GM18505 (cell line): ENCODE results near the gene TGFBR3L.

Experiments used
- ATAC-seq: cut with Tn5 transposase; IDR thresholded peaks from one replicate; pipeline ENCODE4 v1.9.1; 2021; ENCODE audit not compliant: unreplicated experiment
- POLR2A ChIP-seq: IDR thresholded peaks from 4 replicates; pipeline ENCODE4 v1.6.1; 2011; ENCODE audit warnings: borderline replicate concordance; ENCODE audit not compliant: insufficient read depth, insufficient read length; ENCODE audit errors: extremely low read depth

TGFBR3L gene

GRCh38 chr19:7920519-7921301 is 6.1 kb downstream of the TGFBR3L start:
- TF ChIP-seq POLR2A: peak; percentile 49
- peak; percentile 40 for ATAC-seq

GRCh38 chr19:7921302-7921966 is 6.8 kb downstream of the TGFBR3L start:
- TF ChIP-seq POLR2A: no peak
- ATAC-seq: no peak

DNA sequence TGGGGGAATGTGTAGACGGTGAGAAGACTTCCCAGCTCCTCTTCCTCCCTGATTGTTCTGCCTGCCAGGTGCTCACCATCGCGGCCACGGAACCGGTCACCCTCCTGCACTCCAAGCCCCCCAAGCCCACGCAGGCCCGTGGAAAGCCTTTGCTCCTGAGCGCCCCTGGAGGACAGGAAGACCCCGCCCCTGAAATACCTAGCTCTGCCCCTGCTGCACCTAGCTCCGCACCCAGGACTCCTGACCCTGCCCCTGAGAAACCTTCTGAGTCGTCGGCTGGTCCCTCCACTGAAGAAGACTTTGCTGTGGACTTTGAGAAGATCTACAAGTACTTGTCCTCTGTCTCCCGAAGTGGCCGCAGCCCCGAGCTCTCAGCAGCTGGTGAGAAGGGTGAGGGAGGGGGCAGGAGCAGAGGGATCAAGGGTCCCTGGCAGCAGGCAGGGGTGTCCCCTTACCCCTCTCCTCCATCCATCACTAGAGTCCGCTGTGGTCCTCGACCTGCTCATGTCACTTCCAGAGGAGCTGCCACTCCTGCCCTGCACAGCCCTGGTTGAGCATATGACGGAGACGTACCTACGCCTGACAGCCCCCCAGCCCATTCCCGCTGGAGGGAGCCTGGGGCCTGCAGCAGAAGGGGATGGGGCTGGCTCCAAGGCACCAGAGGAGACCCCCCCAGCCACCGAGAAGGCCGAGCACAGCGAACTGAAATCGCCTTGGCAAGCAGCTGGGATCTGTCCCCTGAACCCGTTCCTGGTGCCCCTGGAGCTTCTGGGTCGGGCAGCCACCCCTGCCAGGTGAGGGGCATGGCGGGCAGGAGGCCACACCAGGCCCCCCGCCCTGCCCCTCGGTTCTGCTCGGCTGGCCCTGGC is 7.6 kb downstream of the TGFBR3L start:
- ATAC-seq: no peak
- no peak for TF ChIP-seq POLR2A

GRCh38 chr19:7922836-7923195 is 8.2 kb downstream of the TGFBR3L start:
- TF ChIP-seq POLR2A: no peak
- ATAC-seq: no peak

- TF ChIP-seq POLR2A: no peak
- no peak for ATAC-seq
Measured at GRCh38 chr19:7923295-7924191, 8.9 kb downstream of the TGFBR3L start.

DNA sequence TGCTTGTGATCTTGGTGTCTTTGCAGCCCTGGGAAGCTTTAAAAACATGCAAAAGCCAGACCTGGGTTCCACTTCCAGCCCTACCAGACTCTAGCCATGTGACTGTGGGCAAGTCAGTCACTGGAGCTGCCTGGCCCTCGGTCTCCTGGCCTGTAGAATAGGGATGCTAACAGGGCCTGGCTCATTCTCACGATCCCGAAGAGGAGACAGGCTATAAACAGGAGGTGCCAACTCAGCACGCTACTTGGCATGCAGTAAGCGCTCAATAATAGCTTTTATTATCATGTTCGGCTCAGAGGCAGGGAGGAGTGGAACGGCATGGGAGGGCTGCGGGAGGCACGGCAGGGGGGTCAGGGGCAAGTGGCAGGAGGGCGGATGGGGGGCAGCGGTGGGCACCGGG is 9.6 kb downstream of the TGFBR3L start:
- TF ChIP-seq POLR2A: no peak
- no peak for ATAC-seq

DNA sequence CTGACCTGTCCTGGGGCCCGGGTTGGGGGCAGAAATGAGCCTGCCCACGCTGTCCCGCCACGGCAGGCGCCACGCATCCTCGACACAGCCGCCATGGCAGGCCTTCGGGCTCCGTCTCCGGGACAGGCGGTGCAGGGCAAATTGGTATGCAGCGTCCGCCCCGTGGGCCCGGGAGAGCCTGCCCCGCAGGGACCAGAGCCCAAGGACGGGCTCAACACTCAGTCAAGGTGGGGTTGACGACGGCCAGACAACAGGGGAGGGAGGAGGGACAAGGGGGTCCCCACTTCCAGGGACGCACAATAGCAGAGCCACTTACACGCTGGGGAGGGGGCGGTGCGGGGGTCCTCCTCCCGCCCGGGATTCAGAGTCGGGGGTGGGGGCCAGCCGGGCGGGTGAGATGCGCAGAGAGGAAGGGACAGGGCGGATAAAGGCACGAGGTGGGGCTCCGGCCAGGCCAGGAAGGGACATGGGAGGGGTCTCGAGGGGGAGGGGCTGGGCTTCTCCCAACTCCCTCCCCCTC is 10.1 kb downstream of the TGFBR3L start:
- TF ChIP-seq POLR2A: no peak
- no peak for ATAC-seq

DNA sequence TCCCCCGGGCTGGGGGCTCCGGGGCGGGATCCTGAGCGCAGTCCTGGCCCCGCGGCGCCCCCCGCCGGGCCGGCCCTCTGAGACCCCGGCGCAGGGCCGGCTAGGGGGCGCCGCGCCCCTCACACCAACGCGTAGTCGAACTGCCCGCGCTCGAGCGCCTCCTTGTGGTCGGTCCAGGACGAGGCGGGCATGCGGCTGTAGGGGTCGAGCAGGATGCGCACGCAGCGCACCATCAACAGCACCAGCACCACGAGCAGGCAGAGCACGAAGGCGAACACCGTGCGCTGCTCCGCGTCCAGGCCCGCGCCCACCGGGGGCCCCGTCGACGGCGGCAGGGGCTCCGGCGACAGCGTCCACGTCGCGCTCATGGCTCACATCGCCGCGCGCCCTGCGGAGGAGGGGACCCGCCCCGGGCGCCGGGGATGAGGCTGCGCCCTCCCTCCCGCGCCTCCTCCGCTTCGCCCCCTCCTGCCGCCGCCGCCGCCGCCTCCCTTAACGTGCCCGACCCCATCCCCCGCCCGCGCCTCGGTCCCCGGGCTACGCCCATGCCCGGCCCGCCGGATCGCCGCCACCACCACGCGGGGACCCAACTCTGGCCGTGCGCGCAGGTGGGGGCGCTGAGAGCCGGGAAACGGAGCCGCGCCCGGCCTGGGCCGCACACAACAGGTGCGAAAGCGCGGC is 10.7 kb downstream of the TGFBR3L start:
- no peak for TF ChIP-seq POLR2A
- no peak for ATAC-seq

DNA sequence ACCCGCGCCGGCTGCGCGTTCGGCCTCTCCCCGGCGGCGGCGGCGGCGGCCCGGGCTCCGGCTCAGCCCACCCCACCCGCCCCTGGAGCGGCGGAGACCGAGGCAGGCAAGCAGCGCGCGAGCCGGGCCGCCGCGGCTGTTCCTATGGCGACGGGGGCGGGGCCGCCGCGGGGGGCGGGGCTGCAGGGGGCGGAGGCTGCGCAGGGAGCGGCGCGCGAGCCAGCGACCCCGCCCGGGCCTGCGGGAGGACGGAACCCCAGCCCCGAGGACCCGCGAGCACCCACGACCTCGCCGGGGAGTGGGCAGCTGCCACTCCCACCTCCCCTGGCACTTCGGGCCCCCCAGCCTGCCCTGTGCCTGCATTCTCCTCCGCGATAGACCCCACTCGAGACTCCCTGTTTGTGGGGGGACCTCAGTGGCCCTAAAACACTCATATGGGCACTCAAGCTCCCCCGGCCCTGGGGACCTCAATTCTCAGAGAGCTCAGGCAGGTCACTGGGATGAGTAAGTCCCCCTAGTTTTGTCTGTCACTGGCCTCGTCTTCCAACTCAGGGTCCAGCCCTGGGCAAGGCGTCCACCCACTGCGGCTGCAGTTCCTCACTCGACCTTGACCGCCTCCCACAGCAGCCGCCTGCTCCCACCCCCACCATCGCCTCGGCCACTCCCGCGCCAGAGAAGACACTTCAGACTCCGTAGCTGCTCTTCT is 11.5 kb downstream of the TGFBR3L start, which contains the start of gene CTXN1:
CTXN1 (minus strand) TSS at position 115 of the 706 bp plus-strand sequence. CDS start 597 bp downstream, outside the sequence.
- no peak for TF ChIP-seq POLR2A
- ATAC-seq: no peak

DNA sequence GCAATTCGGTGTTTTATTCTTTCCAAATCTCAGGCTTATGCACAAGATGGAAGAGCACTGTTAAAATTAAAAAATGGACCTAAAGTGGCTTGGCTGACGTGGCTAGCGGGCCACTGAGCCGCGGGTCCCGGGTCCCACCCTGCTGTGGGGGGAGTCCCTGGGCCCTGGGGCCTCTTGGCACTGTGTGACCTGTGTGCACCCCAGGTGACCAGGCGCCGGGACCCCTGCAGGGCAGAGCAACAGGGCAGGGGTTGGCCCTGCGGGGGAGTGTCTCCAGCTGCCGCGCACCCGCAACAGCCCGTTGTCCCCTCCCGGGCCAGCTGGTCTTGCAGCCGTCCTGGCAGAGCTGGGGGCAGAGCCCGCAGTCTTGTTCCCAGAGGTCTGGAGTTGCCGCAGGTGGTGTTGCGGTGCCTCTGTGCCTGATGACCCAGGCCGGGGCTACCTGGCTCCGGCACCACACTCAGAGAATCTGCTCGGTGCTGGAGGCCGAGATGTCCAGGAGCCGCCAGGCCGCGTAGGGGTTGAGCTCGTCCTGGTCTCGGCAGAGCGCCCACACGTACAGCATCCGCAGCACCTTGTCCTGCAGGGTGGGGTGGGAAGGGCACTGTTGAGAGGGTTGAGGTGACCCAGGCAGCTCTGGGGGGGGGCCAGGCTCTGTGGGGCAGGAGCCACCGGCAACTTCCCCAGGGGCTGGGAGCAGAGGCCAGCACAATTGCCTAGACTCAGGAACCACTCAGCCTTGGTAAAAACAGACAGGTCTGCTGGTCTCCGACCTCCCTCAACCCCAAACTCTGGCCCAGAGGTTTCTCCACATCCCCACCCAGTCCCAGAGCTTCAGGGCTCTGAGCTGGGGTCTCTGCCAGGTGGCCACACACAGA is 12.3 kb downstream of the TGFBR3L start:
- no peak for ATAC-seq
- TF ChIP-seq POLR2A: no peak
